ENCODE data around the gene IQSEC1.

Gene IQSEC1

GRCh38 chr3:12974334-12974733 is 98.9 kb downstream of the IQSEC1 start:
- TF ChIP-seq GATA3 (IDR thresholded peaks at IDR 0.05; ENCODE audit: low read depth, low read length): no peak
- no peak for TF ChIP-seq GATA2 (IDR thresholded peaks at IDR 0.05; ENCODE audit: low read depth, low read length)

DNA sequence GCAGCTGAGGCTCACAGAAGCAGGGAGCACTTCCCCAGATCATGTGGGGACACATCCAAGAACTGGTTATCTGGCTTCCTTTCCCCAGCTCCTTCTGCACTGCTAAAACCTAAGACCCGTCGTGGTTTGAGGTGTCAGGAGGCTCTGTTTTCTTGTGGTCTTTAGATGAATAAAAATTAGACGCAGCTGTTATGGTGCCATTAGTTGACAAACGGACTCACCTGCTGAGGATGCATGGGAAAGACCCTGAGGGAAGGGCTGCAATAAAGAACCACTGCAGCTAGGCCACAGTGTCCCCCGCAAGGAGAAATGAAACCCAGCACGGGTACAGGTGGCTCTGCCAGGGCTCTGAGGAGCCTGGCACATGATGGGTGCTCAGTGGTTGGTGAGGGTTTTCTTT is 99.4 kb downstream of the IQSEC1 start:
- TF ChIP-seq GATA2 (IDR thresholded peaks at IDR 0.05; ENCODE audit: low read depth, low read length) (no peak), GATA3 (IDR thresholded peaks at IDR 0.05; ENCODE audit: low read depth, low read length) (no peak)

DNA sequence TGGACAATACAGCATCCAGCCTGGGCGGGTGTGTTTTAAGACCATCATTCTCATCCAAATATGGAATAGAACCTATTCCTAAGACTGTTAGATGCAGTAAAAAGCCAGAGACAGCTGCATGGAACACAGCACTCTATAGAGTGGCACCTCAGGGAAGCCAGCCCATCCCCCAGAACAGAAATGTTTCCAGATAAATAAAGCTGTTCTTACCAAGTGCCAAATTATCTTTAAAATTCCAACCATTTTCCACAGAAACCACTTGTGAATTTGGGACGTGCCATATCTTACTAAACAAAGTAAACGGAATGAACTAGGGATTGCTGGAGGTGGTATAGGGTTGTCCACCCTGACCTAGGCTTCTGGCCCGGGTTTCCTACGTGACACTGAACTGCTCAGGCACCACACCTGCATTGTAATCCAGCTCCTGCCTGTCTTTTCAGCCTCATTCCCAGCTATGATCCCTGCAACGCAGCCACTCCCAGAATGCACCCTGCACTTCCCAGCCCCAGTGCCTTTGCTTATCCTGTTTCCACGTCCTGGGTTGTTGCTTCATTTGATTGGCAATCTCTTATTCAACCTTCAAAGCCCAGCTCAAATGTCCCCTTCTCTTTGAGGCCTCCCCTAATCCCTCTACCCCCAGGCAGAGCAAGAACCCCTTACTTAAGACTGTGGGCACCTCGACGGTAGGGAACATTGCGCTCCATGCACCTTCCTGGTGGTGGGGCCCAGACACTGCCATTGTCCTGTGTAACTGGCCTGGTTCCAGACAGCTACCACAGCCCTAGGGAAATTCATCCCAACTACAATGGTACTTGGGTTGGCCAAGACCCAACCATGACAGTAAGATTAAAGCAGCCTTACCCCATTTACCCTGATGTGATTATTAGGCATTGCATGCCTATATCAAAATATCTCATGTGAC is 100.2 kb downstream of the IQSEC1 start:
- TF ChIP-seq GATA2 (IDR thresholded peaks at IDR 0.05; ENCODE audit: low read depth, low read length): no peak
- TF ChIP-seq GATA3 (IDR thresholded peaks at IDR 0.05; ENCODE audit: low read depth, low read length): no peak

GRCh38 chr3:12972043-12972442 is 101.2 kb downstream of the IQSEC1 start:
- TF ChIP-seq GATA3 (IDR thresholded peaks at IDR 0.05; ENCODE audit: low read depth, low read length) (no peak), GATA2 (IDR thresholded peaks at IDR 0.05; ENCODE audit: low read depth, low read length) (no peak)

GRCh38 chr3:12970684-12971083 is 102.5 kb downstream of the IQSEC1 start:
- TF ChIP-seq GATA3 (IDR thresholded peaks at IDR 0.05; ENCODE audit: low read depth, low read length) (no peak), GATA2 (IDR thresholded peaks at IDR 0.05; ENCODE audit: low read depth, low read length) (no peak)

DNA sequence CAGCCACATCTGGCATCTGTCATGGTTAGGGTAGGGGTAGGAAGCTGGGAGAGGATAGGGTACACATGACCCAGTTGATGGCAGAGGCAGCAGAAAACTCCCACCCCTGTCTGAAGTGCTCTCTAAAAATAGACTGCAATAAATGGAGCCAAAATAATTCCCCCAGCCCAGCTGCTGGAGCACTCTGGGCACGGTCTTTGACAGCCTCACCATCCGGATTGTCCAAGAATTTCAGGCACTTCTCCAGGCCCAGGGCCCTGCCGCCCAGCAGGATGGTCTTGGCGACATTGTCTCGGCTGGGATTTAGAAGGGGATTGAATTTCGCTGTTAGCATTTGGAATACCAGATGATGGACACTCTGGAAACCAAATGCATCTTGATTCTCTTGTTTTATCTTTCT is 103.7 kb downstream of the IQSEC1 start:
- TF ChIP-seq GATA2 (IDR thresholded peaks at IDR 0.05; ENCODE audit: low read depth, low read length): no peak

GRCh38 chr3:12968541-12968940 is 104.7 kb downstream of the IQSEC1 start:
- TF ChIP-seq GATA3 (IDR thresholded peaks at IDR 0.05; ENCODE audit: low read depth, low read length) (no peak), GATA2 (IDR thresholded peaks at IDR 0.05; ENCODE audit: low read depth, low read length) (no peak)

DNA sequence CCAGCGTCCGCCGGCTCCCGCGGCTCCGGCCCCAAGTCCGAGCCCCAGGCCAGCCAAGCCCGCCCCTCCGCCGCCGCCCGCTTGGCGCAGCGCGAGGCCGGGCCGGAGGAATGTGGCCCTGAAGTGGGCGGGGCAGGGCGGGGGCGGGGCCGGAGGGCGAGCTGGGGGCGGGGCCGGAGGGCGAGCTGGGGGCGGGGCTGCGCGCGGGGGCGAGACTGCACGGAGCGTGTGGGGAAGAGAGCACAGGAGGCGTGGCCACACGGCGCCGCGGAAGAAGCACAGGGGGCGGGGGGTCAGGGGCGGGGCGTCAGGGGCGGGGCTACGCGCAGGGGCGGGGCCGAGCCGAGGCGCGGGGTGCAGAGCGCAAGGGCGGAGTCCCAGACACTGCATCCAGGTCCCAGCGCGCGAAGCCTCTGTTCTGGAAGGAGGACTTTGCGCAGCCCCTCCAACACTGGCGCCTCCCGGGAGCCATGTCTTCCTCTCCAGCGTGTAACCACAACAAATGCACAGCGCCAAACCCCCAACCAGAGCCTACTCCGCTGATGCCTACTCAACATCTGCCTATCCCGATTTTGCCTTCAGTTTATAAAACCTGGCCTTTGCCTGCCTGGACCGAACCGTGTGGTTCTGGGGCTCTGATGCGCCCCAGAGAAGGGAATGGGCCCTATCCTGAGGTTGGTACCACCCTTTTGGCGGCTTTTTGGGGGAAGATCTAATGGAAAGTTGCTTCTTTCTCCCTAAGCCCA is 105.5 kb downstream of the IQSEC1 start:
- no peak for TF ChIP-seq GATA2 (IDR thresholded peaks at IDR 0.05; ENCODE audit: low read depth, low read length)
- no peak for TF ChIP-seq GATA3 (IDR thresholded peaks at IDR 0.05; ENCODE audit: low read depth, low read length)

- TF ChIP-seq GATA3 (IDR thresholded peaks at IDR 0.05; ENCODE audit: low read depth, low read length) (no peak), GATA2 (IDR thresholded peaks at IDR 0.05; ENCODE audit: low read depth, low read length) (no peak)
Observed at GRCh38 chr3:12966847-12967605, 106.2 kb downstream of the IQSEC1 start.

DNA sequence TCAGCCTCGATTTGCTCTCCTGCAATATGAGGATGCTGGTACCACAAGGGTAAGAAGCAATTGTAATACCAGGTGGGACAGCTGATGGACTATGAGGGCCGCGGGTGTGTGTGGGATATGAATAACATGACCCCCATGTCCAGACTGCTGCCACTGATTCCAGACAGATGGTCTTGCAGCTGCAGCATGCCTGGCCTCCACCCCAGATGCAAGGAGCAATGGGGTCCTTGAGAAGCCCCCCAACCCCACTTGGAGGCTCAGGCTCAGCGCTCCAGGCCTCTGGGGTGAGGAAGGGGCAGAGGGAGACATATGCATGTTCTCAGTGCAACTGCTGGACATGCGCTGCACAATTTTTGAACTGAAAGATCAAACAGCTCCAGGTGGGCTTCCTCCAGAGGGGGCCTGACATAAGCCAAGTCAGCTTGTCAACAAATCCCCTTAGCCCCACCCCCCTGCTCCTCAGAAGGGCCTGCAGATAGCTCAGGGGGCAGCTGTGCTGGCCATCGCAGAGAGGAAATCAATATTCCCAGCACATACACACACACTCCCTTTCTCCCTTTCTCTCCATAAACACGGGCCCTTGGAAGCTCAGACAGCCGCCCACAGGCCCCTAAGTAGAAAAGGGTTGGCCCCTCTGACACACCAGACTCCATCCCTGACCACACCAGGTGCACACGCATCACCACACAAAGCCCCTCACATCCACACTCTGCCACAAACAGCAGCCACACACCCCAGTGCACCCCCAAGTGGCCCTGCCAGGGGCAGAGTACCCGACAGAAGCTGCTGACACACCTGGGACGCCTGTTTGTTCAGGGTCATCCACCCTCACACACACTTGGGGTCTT is 107.0 kb downstream of the IQSEC1 start:
- no peak for TF ChIP-seq GATA2 (IDR thresholded peaks at IDR 0.05; ENCODE audit: low read depth, low read length)
- TF ChIP-seq GATA3 (IDR thresholded peaks at IDR 0.05; ENCODE audit: low read depth, low read length): no peak

- no peak for TF ChIP-seq GATA2 (IDR thresholded peaks at IDR 0.05; ENCODE audit: low read depth, low read length)
- TF ChIP-seq GATA3 (IDR thresholded peaks at IDR 0.05; ENCODE audit: low read depth, low read length): no peak
Observed at GRCh38 chr3:12964711-12965612, 108.3 kb downstream of the IQSEC1 start.

DNA sequence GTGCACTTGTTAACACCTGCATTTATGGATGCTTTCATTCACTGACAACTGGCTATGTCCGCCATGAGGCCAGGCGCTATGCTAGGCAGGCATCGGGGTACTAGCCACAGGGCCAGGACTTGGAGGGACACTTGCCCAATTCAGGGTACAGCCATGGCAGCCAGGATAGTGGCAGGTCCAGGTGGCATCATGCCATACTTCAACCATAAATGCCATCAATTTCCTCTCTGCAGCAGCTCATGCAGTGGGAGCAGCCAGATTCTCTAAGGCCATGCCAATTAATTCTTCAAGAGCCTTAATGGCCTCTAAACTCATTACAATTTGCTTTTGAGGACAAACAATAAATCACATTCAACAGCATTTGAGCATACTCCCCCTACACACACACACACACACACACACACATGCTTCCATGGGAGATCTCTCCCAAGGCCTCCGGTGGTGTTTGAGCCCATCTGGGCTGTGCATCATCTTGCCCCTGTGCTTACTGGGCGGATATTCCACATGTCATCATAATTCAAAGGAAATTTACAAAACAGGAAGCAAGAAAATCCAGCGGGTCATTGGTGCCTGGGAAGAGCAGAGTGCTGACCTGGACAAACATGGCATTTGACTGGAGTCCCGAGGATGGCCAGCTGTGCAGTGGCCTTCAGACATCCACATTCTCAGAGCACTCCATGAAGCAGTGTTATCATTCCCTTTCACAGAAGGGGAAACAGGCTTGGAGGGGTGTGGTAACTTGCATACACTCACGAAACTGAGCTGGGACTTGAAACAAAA is 109.1 kb downstream of the IQSEC1 start:
- TF ChIP-seq GATA3 (IDR thresholded peaks at IDR 0.05; ENCODE audit: low read depth, low read length) (no peak), GATA2 (IDR thresholded peaks at IDR 0.05; ENCODE audit: low read depth, low read length) (no peak)
